HFF-Myc (cell line): ENCODE data around the gene RPS6KA5.

Source experiments
- DNase-seq: peaks from one replicate; pipeline ENCODE4 v3.0.0-alpha.2; 2011; ENCODE audit warnings: low read depth; ENCODE audit errors: extremely low read depth
- H3K4me3 ChIP-seq: replicated peaks from 2 replicates; pipeline ENCODE4 v1.5.1; 2011; ENCODE audit warnings: low read depth, mild to moderate bottlenecking, control low read depth, low read length
- CTCF ChIP-seq: IDR thresholded peaks from 2 replicates; pipeline ENCODE4 v1.5.1; 2012; ENCODE audit warnings: mild to moderate bottlenecking, low read depth, low read length, control low read depth; ENCODE audit errors: missing control alignments

Gene RPS6KA5

GRCh38 chr14:91084516-91084915 lies 24.1 kb upstream of the RPS6KA5 start:
- no peak for TF ChIP-seq CTCF
- DNase-seq = no peak
- H3K4me3 ChIP-seq = no peak overlapping the region

GRCh38 chr14:91082282-91082681 lies 21.8 kb upstream of the RPS6KA5 start:
- H3K4me3 ChIP-seq = no peak overlapping the region
- TF ChIP-seq CTCF = no peak
- no peak for DNase-seq

- H3K4me3 ChIP-seq = no peak overlapping the region
- no peak for TF ChIP-seq CTCF
- DNase-seq = no peak
Measured at GRCh38 chr14:91080071-91080470, 19.6 kb upstream of the RPS6KA5 start.

GRCh38 chr14:91078095-91078737 lies 17.8 kb upstream of the RPS6KA5 start:
- H3K4me3 ChIP-seq = no peak overlapping the region
- no peak for DNase-seq
- TF ChIP-seq CTCF = no peak

- DNase-seq = no peak
- no peak overlapping the region for H3K4me3 ChIP-seq
- TF ChIP-seq CTCF = no peak
Measured at GRCh38 chr14:91075553-91075952, 15.1 kb upstream of the RPS6KA5 start.

GRCh38 chr14:91070572-91070971 lies 10.1 kb upstream of the RPS6KA5 start:
- no peak for DNase-seq
- no peak for TF ChIP-seq CTCF
- H3K4me3 ChIP-seq = no peak overlapping the region

GRCh38 chr14:91068642-91069041 lies 8.2 kb upstream of the RPS6KA5 start:
- DNase-seq = no peak
- no peak for TF ChIP-seq CTCF
- H3K4me3 ChIP-seq = no peak overlapping the region
